ENCODE measurements around the gene IGFBP1.

GRCh38 chr7:45922810-45923209 is 34.5 kb downstream of the IGFBP1 start:
- TF ChIP-seq CTCF (IDR thresholded peaks at IDR 0.05) (no peak), EP300 (IDR thresholded peaks at IDR 0.05) (no peak), POLR2AphosphoS5 (IDR thresholded peaks at IDR 0.05) (no peak)
